Activated CD4-positive, alpha-beta T cell treated with anti-CD3 and anti-CD28 coated beads, Interleukin-2, amount 10 ng/mL, durations not matched to agents 24 days and 14 days (primary cell): ENCODE results near the gene COIL. TPM values are rescaled to one million over a fixed set of nuclear protein-coding genes. Genes with fewer than 3 reads are reported as not detected.

ENCODE experiments used
- DNase-seq: peaks from one replicate; pipeline ENCODE4 v3.0.0; 2022
- H3K27ac Mint-ChIP-seq: one replicate; pipeline ENCODE4 v1.8.0; 2022; ENCODE audit warnings: mild to moderate bottlenecking, mixed read lengths
- H3K27me3 Mint-ChIP-seq: one replicate; pipeline ENCODE4 v1.8.0; 2022; ENCODE audit warnings: mixed read lengths
- H3K36me3 Mint-ChIP-seq: one replicate; pipeline ENCODE4 v1.8.0; 2022; ENCODE audit warnings: low read depth, mild to moderate bottlenecking, mixed read lengths
- H3K4me1 Mint-ChIP-seq: one replicate; pipeline ENCODE4 v1.8.0; 2021; ENCODE audit warnings: mixed read lengths
- H3K4me3 Mint-ChIP-seq: one replicate; pipeline ENCODE4 v1.8.0; 2022; ENCODE audit warnings: mild to moderate bottlenecking, moderate library complexity, mixed read lengths
- H3K9me3 Mint-ChIP-seq: one replicate; pipeline ENCODE4 v1.8.0; 2021; ENCODE audit warnings: mixed read lengths
- intact Hi-C: fragments of 100-400 bp; cut with micrococcal nuclease; formaldehyde crosslinking; loops from one replicate; pipeline ENCODE4 v1.15.1; 2023
- total RNA-seq: library from RNA; stranded (reverse); gene quantifications from 2 replicates; pipeline ENCODE4 v1.2.3, GENCODE V29; 2022

The COIL gene
- total RNA-seq, 1 donor from 2014 or later, result 23.3 TPM

DNA sequence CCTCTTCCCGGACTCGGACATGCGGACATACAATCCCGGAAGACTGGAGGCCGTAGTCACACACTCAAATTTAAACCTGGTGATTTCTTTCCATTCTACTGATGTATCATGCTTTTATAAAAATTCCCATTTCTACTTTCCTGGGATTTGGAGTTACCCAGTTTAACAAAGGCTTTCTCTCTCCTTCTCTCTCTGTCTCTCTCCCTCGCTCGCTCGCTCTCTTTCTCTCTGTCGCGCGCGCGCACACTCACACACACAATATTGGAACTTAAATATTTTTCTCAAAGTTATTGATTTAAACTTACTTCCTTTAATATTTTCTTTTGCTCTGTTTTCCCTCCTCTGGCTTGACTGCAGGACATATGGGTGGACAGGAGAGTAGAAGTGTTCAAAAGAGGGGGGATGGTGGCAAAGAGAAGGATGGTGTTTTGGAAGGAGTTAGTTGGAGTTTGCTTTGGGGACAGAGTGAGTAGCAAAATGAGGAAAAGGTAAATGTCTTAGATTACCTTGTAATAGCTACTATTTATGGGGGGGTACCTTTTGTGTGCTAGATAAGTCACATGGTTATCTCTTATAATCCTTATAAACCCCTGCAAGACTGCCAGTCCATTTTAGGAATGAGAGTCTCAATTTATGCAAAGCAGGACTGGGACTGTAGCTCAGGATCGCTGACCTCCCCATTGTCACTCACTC, 46.1 kb downstream of the COIL start:
- Mint-ChIP-seq H3K27me3 (no peaks in the 10 kb centered on the region), H3K4me1 (peaks cover 51% of the 10 kb centered on the region), H3K27ac (peak overlapping the region; percentile 98), H3K4me3 (peak overlapping the region; percentile 97), H3K36me3 (peaks cover 28% of the 10 kb centered on the region), H3K9me3 (peaks cover 4% of the 10 kb centered on the region)
- intact Hi-C loops, result loop anchor here (1.0 to 5.0 kb wide), 2 partner anchors 81 to 173 kb away; partner anchors contain the start of genes AKAP1 and C17orf67
- peak; percentile 64 for DNase-seq

DNA sequence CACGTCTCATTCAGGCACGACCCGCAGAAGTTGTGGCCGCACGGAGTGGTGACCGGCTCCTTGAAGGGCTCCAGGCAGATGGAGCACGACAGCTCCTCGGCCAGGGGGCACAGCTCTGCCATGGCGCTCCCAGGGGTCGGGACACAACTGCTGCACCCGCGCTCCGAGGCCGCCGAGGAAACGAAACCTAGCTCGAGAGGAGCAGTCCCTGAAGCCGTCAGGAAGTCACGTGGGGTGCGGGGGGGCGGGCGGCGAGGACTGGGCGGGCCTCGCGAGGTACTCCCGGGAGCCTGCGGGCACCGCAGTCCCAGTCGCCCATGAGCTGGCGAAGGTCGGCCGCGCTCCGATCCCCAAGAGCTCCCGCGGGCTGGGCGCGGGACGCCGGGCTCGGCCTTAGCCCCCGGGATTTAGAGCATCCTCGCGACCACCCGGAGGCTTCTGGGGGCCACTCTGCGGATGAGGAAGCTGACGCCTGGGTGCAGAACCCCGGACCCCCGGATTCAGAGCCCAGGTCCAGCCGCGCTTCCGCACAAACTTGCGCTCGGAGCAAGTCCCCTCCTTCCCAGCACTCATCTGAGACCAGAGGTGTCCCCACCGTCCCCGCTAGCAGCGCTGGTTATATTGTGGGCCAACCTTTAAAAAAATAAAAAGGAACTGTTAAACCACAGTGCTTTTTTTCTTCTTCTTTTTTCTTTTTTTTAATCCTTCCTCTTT, 46.8 kb downstream of the COIL start, which contains the start of gene TRIM25:
Gene TRIM25 (minus strand): TSS at position 183 of the 714 bp plus-strand sequence. CDS start 61 bp downstream, at position 122.
- H3K4me3 Mint-ChIP-seq, result peak within 1 kb of the TSS; percentile 97
- H3K27me3 Mint-ChIP-seq, result no peaks in the 10 kb centered on the region
- H3K36me3 Mint-ChIP-seq, result peaks cover 28% of the 10 kb centered on the region
- peaks cover 4% of the 10 kb centered on the region for H3K9me3 Mint-ChIP-seq
- intact Hi-C loops, result loop anchor here (1.0 to 5.0 kb wide), 2 partner anchors 81 to 173 kb away; partner anchors contain the start of genes AKAP1 and C17orf67
- peak within 1 kb of the TSS; percentile 98 for H3K27ac Mint-ChIP-seq
- peaks cover 53% of the 10 kb centered on the region for H3K4me1 Mint-ChIP-seq
- peak; percentile 94 for DNase-seq

DNA sequence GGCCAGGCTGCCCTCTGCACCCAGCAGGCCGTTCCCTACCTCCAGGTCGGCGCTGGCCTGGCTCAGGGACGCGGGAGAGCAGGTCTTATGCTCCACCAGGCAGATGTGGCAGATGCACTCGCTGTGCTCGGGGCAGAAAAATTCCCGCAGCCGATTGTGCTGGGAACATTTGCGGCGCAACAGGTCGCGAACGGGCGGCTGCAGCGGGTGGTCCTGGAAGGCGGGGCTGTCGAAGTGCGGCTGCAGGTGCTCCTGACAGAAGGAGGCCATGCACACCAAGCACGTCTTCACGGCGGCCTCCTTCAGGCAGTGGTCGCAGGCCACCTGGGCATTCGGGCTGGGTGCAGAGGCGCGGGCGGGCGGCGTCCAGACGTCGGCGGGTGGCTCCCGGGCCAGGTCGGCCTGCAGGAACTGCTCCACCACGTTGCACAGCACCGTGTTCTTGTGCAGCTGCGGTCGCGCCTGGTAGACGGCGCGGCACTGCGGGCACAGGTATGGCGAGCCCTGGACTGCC, 47.4 kb downstream of the COIL start:
- Mint-ChIP-seq H3K4me3 (peak overlapping the region; percentile 97), H3K36me3 (peaks cover 34% of the 10 kb centered on the region), H3K9me3 (peaks cover 4% of the 10 kb centered on the region), H3K4me1 (peaks cover 53% of the 10 kb centered on the region), H3K27ac (peak overlapping the region; percentile 94), H3K27me3 (no peaks in the 10 kb centered on the region)
- no peak for DNase-seq
- intact Hi-C loops, result loop anchor here (5.0 kb wide), 1 partner anchor 174 kb away; the partner anchor contains the start of gene AKAP1

DNA sequence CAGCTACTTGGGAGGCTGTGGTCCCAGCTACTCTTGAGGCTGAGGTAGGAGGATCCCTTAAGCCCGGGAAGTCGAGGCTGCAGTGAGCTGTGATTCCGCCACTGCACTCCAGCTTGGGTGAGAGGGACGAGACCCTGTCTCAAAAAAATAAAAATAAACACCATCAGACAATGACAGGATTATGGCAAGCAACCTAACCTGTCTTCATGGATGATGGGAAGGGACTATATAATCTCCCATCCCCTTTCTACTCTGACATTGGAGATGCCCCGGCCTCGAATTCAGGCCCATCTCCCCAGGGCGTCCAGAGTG, 47.9 kb downstream of the COIL start:
- peak overlapping the region; percentile 97 for H3K4me3 Mint-ChIP-seq
- DNase-seq, result no peak
- intact Hi-C loops, result loop anchor here (5.0 kb wide), 1 partner anchor 174 kb away; the partner anchor contains the start of gene AKAP1
- H3K9me3 Mint-ChIP-seq, result peaks cover 4% of the 10 kb centered on the region
- peak overlapping the region; percentile 94 for H3K27ac Mint-ChIP-seq
- H3K36me3 Mint-ChIP-seq, result peaks cover 38% of the 10 kb centered on the region
- H3K27me3 Mint-ChIP-seq, result no peaks in the 10 kb centered on the region
- peaks cover 57% of the 10 kb centered on the region for H3K4me1 Mint-ChIP-seq

GRCh38 chr17:56912105-56912999, 48.5 kb downstream of the COIL start:
- Mint-ChIP-seq H3K4me3 (peak overlapping the region; percentile 97), H3K9me3 (no peaks in the 10 kb centered on the region), H3K27me3 (no peaks in the 10 kb centered on the region), H3K4me1 (peaks cover 61% of the 10 kb centered on the region), H3K27ac (peak overlapping the region; percentile 94), H3K36me3 (peaks cover 38% of the 10 kb centered on the region)
- peak; percentile 66 for DNase-seq
- intact Hi-C loops, result loop anchor here (5.0 kb wide), 1 partner anchor 175 kb away; the partner anchor contains the start of gene AKAP1

- H3K4me3 Mint-ChIP-seq, result peak overlapping the region; percentile 97
- H3K27ac Mint-ChIP-seq, result peak overlapping the region; percentile 28
- peaks cover 51% of the 10 kb centered on the region for H3K36me3 Mint-ChIP-seq
- no peak for DNase-seq
- intact Hi-C loops, result loop anchor here (5.0 kb wide), 1 partner anchor 177 kb away; the partner anchor contains the start of gene AKAP1
- no peaks in the 10 kb centered on the region for H3K27me3 Mint-ChIP-seq
- H3K4me1 Mint-ChIP-seq, result peaks cover 64% of the 10 kb centered on the region
- no peaks in the 10 kb centered on the region for H3K9me3 Mint-ChIP-seq
Measured at GRCh38 chr17:56910509-56911235, 50.2 kb downstream of the COIL start.

DNA sequence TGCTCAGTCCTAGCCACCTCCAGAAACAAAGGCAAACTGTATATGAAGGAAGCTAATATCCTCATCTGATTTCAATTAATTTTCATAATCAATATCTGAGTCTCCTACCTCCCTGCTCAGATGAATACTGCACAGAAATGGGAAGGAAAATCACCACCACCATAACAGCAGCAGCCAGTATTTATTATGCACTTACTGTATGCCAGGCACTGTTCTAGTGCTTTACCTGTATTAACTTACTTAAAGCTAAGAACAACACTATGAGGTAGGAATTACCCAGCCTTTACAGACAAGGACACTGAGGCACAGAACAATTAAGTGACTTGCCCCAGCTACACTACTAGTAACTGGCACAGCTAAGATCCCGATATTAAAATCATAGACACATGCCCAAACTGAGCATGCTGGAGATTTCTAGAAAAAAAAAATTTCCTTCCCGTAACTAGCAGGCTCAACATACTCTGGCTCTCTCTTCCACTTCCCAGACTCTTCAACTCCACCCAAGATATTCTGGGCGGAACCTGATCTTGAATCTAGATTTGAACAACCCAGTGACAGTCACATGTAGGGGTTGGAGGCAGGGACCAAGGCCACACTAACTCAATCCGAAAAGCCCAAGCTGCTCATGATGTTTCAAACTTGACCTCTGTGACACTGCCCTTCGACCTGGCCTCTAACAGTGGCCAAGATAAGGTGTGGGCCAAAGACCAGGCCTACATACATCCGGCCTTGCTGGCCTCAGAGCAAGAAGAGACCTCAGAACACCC, 50.9 kb downstream of the COIL start:
- Mint-ChIP-seq H3K9me3 (no peaks in the 10 kb centered on the region), H3K27me3 (no peaks in the 10 kb centered on the region), H3K4me3 (peak overlapping the region; percentile 97), H3K36me3 (peaks cover 53% of the 10 kb centered on the region), H3K27ac (peak overlapping the region; percentile 28), H3K4me1 (peaks cover 58% of the 10 kb centered on the region)
- DNase-seq, result no peak
- intact Hi-C loops, result loop anchor here (5.0 kb wide), 1 partner anchor 177 kb away; the partner anchor contains the start of gene AKAP1

DNA sequence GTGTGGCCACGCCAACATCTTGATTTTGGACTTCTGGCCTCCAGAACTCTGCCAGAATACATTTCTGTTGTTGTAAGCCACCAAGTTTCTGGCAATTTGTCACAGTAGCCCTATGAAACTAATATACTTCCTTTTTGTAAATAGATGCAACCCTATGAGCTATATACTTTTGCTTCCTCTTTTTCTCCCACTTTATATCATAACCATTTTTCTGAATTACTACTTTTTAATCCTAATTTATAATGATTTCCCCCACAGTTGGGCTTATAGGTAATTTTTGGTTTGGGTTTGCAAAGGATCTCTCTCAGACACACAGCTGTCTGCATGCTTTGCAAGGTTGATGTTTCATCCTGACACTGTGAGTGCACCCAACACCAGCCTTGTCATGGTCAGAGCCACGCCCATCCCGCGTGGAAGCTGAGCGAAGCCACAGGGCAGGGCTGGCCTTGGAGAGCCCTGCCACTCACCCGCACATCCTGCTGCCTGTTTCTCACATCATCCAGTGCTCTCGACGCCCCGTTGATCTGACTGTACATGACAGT, 52.8 kb downstream of the COIL start:
- H3K36me3 Mint-ChIP-seq, result peaks cover 66% of the 10 kb centered on the region
- peak overlapping the region; percentile 36 for H3K27ac Mint-ChIP-seq
- DNase-seq, result peak; percentile 82
- no peaks in the 10 kb centered on the region for H3K27me3 Mint-ChIP-seq
- H3K9me3 Mint-ChIP-seq, result no peaks in the 10 kb centered on the region
- intact Hi-C loops, result no loop called here
- peak overlapping the region; percentile 97 for H3K4me3 Mint-ChIP-seq
- H3K4me1 Mint-ChIP-seq, result peaks cover 61% of the 10 kb centered on the region

GRCh38 chr17:56903560-56903959, 57.3 kb downstream of the COIL start:
- H3K9me3 Mint-ChIP-seq, result no peaks in the 10 kb centered on the region
- H3K36me3 Mint-ChIP-seq, result peaks cover 76% of the 10 kb centered on the region
- no peak overlapping the region for H3K27ac Mint-ChIP-seq
- intact Hi-C loops, result no loop called here
- no peak overlapping the region for H3K4me3 Mint-ChIP-seq
- no peaks in the 10 kb centered on the region for H3K27me3 Mint-ChIP-seq
- no peak for DNase-seq
- peaks cover 39% of the 10 kb centered on the region for H3K4me1 Mint-ChIP-seq

GRCh38 chr17:56902348-56902747, 58.5 kb downstream of the COIL start:
- DNase-seq, result no peak
- peaks cover 38% of the 10 kb centered on the region for H3K4me1 Mint-ChIP-seq
- intact Hi-C loops, result no loop called here
- peaks cover 78% of the 10 kb centered on the region for H3K36me3 Mint-ChIP-seq
- H3K27me3 Mint-ChIP-seq, result no peaks in the 10 kb centered on the region
- no peak overlapping the region for H3K4me3 Mint-ChIP-seq
- no peak overlapping the region for H3K27ac Mint-ChIP-seq
- H3K9me3 Mint-ChIP-seq, result no peaks in the 10 kb centered on the region

DNA sequence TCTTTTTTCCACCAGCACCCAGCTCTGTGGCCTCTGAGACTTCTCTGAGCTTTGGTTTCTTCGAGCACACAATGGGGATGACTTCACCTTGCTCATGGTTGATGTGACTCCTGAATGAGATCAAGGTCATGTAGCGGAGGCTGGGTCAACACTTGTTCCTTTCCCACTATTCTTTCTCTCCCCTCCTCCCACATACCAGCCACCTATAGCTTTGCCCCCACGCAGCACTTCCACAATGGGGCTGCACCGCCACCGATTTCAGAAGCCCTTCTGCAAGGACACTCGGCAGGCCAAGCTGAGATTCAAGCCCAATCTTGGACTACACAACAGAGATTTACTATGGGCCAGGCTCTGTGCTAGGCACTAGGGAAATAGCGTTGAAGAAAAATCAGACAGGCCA, 61.4 kb downstream of the COIL start:
- Mint-ChIP-seq H3K27me3 (no peaks in the 10 kb centered on the region), H3K4me1 (peaks cover 30% of the 10 kb centered on the region), H3K36me3 (peaks cover 83% of the 10 kb centered on the region), H3K27ac (no peak overlapping the region), H3K9me3 (no peaks in the 10 kb centered on the region), H3K4me3 (no peak overlapping the region)
- intact Hi-C loops, result no loop called here
- no peak for DNase-seq

DNA sequence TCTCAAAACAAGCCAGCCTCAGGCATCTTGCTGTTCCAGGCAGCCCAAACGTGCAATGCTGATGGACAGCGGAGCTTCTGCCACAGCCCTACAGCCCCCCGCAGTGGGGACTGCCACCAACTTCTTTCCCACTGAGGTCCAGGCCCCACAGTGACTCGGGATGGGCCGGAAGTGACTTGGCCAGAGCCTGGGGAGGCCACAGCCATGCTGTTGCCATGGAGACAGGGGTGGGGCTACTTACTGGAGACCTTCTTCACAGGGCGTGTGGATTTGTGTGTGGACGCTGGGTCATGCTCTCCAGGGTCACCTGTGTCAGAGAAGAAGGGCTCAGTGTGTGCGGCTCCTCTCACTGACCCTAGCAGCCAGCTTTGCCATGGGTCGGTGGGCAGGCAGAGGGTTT, 62.0 kb downstream of the COIL start:
- no peaks in the 10 kb centered on the region for H3K27me3 Mint-ChIP-seq
- intact Hi-C loops, result no loop called here
- no peak overlapping the region for H3K4me3 Mint-ChIP-seq
- no peaks in the 10 kb centered on the region for H3K9me3 Mint-ChIP-seq
- peaks cover 26% of the 10 kb centered on the region for H3K4me1 Mint-ChIP-seq
- DNase-seq, result no peak
- H3K36me3 Mint-ChIP-seq, result peaks cover 82% of the 10 kb centered on the region
- no peak overlapping the region for H3K27ac Mint-ChIP-seq
